Measurements from ENCODE around the gene ST6GALNAC3.

The ST6GALNAC3 gene

DNA sequence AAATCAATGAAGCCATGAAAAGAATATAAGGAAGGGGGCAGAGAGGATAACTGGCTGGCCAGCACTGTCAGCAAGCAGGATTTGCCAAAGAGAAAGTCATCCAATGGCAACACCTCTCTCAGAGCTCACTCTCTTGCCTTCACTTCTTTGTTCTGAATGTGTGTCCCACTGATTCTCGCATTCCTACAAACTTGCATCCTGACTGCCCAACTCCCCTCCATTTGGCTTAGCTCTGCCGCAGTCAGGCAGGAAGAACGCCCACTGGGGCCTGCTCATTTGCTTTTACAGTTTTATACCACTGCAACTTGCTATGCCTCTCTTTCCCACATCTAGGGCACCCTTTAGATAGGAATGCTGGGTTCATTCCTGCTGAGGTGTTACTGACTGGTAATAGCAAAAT lies 428.6 kb downstream of the ST6GALNAC3 start:
- in situ Hi-C loops (cut with HindIII; ENCODE audit: low pct_unique_long_range_greater_than_20kb, low sequenced_read_pairs): no loop called here
- no peak for DNase-seq (ENCODE audit: low read depth in 1 of 2, low spot score in 1 of 2)

DNA sequence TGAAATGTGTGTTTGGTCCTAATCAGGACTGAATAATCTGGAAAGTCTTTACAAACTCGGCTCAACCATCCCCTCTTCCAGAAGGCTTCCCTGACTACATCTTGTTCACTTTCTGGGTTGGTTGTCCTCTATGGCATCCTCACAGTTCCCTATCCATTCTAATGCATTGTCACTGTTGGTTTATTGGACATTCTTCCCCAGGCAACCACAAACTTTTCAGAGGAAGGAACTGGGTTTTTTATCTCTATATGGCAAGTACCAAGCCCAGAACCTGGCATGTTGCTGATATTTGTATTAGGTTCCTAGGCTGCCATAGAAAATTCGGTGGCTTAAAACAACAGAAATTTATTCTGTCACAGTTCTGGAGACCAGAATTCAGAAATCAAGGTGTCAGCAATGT lies 429.2 kb downstream of the ST6GALNAC3 start:
- DNase-seq (ENCODE audit: low read depth in 1 of 2, low spot score in 1 of 2): no peak
- no peak for TF ChIP-seq JUND (IDR thresholded peaks at IDR 0.05; ENCODE audit: low read depth)
- in situ Hi-C loops (cut with HindIII; ENCODE audit: low pct_unique_long_range_greater_than_20kb, low sequenced_read_pairs): no loop called here

More for the DNA sequence above, 428.6 kb downstream of the ST6GALNAC3 start:
- TF ChIP-seq JUND (IDR thresholded peaks at IDR 0.05; ENCODE audit: low read depth): no peak

DNA sequence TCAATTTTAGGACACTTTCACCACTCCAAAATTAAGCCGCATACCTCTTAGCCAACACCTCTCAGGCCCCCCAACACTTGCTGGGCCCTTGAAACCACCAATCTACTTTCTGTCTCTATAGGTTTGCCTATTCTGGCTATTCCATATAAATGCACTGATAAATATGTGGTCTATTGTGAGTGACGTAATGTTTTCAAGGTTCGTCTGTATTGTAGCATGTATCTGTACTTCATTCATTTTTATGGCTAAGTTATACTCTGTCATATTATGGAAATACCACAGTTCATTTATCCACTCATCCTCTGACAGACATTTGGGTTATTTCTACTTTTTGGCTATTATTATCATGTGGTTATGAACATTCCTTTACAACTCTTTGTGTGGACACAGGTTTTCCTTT lies 432.8 kb downstream of the ST6GALNAC3 start:
- no peak for TF ChIP-seq JUND (IDR thresholded peaks at IDR 0.05; ENCODE audit: low read depth)
- DNase-seq (ENCODE audit: low read depth in 1 of 2, low spot score in 1 of 2): no peak
- in situ Hi-C loops (cut with HindIII; ENCODE audit: low pct_unique_long_range_greater_than_20kb, low sequenced_read_pairs): no loop called here

DNA sequence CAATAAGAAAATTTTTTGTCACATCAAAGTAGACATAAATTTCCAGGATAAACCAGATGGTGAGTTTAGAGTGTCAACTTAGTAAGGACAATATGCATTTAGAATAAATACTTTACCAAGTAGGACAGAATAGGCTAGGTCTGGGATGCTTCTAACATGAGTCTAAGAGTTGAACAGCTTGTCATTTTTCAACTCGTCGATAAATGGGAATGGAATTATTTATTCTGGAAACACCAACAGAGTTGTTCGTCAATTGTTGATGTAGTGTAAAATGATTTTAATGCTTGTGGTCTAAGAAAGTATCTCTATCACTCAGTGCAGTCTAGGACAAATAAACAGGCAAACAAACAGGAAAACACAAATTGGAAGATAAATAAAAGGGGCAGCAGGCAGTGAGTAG lies 434.3 kb downstream of the ST6GALNAC3 start:
- in situ Hi-C loops (cut with HindIII; ENCODE audit: low pct_unique_long_range_greater_than_20kb, low sequenced_read_pairs): no loop called here
- DNase-seq (ENCODE audit: low read depth in 1 of 2, low spot score in 1 of 2): no peak
- no peak for TF ChIP-seq JUND (IDR thresholded peaks at IDR 0.05; ENCODE audit: low read depth)

DNA sequence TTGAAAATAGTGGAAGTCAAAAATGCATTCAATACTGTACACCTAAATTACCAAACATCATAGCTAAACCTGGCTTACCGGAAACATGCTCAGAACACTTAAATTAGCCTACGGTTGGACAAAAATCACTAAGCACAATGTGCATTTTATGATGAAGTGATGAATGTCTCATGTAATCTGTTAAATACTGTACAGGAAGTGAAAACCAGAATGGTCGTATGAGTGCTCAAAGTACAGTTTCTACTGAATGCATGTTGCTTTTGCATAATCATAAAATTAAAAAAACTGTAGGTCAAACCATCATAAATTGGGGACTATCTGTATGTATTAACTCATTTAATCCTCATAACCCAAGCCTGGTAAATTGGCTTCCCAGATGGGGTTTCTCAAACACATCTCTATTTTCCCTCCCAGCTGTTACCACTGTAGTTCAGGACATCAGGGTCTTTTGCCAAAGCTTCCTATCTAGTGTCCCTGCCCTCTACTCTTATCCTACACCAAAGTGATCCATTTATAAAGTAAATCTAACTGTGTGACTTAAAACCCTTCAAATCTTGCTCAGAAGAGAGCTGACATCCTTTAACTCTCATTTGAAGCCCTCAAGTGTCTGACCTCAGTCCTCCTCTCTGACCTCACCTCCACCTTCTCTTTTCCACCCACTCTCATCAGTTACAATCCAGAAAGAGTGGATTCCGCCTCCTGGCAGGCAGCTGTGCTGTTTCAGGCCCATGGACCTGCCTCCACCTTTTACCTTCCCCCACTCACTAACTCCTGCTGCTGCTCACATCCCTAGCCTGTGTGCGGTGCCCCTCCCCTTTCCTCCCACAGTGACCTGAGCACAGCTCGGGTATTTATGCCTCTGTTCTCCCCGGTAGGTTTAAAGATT lies 436.4 kb downstream of the ST6GALNAC3 start:
- TF ChIP-seq JUND (IDR thresholded peaks at IDR 0.05; ENCODE audit: low read depth): no peak
- DNase-seq (ENCODE audit: low read depth in 1 of 2, low spot score in 1 of 2): no peak
- in situ Hi-C loops (cut with HindIII; ENCODE audit: low pct_unique_long_range_greater_than_20kb, low sequenced_read_pairs): no loop called here

DNA sequence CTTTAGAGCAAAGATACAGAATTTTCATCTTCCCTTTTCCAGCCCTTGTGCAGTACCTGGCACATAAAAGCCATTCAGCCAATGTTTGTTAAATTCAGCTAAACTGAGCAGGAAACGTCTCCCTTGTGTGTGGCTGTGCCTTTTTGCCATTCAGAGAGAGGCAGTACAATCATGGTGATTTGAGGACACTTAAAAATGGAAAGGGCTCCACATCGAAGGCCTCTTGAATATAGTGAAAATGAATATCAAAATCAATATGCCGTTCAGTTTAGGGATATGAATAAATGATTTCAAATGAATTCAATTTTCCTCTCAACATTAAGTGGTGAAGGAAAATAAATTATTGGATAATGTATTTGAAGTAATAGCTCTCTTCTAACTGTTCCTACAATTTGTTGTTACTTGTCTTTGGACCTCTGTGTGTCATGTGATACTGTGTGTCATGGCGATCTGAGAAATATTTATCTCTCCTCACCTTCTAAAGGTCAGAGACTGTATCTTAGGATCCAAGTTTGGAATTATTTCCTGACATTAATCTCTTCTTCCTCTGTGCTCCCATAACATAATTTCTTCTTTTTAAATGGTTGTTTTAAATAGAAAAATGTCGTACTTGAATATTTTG lies 437.1 kb downstream of the ST6GALNAC3 start:
- DNase-seq (ENCODE audit: low read depth in 1 of 2, low spot score in 1 of 2): no peak
- in situ Hi-C loops (cut with HindIII; ENCODE audit: low pct_unique_long_range_greater_than_20kb, low sequenced_read_pairs): no loop called here

DNA sequence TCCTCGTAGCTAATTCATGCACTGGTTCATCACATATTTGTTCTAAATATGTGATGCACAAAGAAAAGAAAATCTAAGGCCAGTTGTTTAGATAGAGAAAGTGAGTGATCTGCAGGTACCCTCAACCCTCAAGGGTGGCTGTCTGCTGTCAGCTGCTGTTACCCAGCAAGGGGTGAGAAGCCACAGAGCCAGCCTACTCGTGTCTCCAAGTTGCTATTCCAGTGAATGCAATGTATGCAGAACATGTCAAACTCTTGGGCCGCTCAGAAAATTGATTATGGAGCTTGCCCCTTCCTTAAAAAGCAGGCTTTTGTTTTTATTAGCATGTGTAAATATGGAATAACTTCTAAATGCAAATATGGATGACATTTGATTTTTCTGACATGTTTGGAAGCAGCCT lies 456.4 kb downstream of the ST6GALNAC3 start:
- TF ChIP-seq JUND (IDR thresholded peaks at IDR 0.05; ENCODE audit: low read depth): no peak
- in situ Hi-C loops (cut with HindIII; ENCODE audit: low pct_unique_long_range_greater_than_20kb, low sequenced_read_pairs): no loop called here
- DNase-seq (ENCODE audit: low read depth in 1 of 2, low spot score in 1 of 2): no peak

More for the DNA sequence above, 437.1 kb downstream of the ST6GALNAC3 start:
- no peak for TF ChIP-seq JUND (IDR thresholded peaks at IDR 0.05; ENCODE audit: low read depth)

DNA sequence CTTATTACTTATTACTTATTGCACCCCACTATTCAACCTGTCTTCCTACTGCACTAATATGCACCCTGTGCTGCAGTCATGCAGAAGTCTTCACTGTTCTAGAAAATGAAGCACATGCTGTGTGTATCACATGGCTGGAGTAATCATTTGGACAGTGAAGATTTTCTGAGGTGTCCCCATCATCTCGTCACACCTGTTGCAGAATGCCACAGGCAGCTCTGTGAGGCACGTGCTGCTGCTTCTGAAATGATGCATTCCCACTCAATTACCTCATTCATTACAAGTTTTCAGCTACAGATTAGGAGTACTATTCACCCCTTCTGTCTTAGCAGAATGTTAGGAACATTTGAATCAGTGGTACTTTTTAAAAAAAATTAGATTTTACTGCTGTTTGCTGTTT lies 467.1 kb downstream of the ST6GALNAC3 start:
- no peak for TF ChIP-seq JUND (IDR thresholded peaks at IDR 0.05; ENCODE audit: low read depth)
- in situ Hi-C loops (cut with HindIII; ENCODE audit: low pct_unique_long_range_greater_than_20kb, low sequenced_read_pairs): no loop called here
- no peak for DNase-seq (ENCODE audit: low read depth in 1 of 2, low spot score in 1 of 2)

DNA sequence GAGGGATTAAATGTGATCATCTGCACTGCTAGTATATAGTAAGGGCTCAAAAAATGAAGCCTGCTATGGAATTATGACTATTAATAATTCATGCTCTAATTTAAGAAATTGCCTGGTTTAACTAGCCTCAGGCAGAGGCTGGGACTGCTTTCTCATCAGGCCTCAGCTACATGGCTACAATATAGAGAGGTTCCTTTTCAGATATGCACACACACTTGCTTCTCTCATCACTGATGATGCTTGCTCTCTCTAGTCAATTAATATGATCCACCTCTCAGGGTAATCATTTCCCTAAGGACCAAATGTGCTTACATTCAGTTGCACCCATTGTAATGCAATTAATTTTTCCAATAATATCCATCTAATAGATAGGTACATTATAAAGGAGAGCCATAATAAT lies 467.8 kb downstream of the ST6GALNAC3 start:
- in situ Hi-C loops (cut with HindIII; ENCODE audit: low pct_unique_long_range_greater_than_20kb, low sequenced_read_pairs): no loop called here

DNA sequence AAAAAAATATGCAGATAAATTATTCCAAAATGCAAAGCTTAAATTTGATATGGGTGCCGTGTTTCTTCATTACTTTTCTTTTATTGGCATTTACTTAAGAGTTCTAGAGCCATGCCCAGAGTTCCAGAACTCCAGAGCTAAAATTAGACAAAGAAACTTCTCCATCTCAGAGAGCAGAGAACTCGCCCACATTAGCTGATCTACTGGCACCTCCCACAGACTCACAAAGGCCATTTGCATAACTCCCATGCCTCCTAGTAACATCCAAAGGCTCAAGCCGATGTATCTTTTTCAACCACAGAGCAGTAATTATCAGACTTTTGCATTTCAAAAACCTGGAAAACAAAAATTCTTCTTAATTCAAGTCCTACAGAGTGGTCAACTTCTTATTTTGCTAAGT lies 468.9 kb downstream of the ST6GALNAC3 start:
- DNase-seq (ENCODE audit: low read depth in 1 of 2, low spot score in 1 of 2): no peak
- TF ChIP-seq JUND (IDR thresholded peaks at IDR 0.05; ENCODE audit: low read depth): no peak
- in situ Hi-C loops (cut with HindIII; ENCODE audit: low pct_unique_long_range_greater_than_20kb, low sequenced_read_pairs): no loop called here

More for the DNA sequence above, 467.8 kb downstream of the ST6GALNAC3 start:
- DNase-seq (ENCODE audit: low read depth in 1 of 2, low spot score in 1 of 2): no peak
- no peak for TF ChIP-seq JUND (IDR thresholded peaks at IDR 0.05; ENCODE audit: low read depth)

DNA sequence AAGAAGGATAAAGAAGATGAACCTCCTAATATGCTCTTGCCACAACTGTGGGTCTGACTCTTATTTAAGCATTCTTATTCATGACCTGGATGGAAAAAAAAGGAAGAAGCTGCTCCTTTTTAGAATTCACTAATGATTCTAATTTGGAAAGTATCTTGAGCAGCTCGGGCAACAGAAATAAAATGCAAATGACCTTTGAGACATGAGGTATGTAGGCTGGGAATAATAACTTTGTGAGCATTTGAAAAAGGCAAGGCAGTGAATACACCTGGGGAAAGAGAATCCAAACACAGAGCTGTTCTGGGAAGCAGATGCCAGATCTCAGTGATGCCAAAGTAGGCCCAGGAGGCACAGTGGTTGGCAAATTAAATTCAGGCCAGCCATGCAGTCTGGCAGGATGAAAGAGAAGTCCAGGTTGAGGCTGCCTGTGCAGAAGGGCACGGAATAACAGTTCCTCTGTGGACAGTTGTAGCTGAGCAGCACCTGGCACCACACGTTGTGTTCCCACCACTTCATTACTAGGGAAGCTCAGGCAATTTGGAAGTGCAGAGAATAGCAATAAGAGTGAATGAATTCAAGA lies 471.9 kb downstream of the ST6GALNAC3 start:
- in situ Hi-C loops (cut with HindIII; ENCODE audit: low pct_unique_long_range_greater_than_20kb, low sequenced_read_pairs): no loop called here
- DNase-seq (ENCODE audit: low read depth in 1 of 2, low spot score in 1 of 2): no peak
- TF ChIP-seq JUND (IDR thresholded peaks at IDR 0.05; ENCODE audit: low read depth): no peak

DNA sequence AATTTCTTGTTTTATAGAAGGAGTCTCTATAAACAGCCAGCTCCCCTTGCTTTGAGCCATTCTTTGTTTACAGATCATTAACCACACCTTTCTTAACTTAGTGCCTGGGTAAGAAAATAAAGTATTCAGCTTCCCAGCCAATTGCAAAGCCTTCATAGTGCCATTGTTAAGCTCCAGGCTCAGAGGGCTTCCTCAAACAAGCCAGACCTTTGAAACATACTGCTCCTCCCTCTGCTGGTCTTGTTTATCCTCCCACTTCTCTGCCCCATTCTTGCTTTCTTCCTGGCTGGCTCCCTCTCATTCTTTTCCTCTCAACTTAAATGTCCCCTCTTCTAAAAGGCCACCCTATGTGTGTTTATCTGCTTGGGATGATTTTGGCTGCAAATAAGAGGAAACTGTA lies 473.4 kb downstream of the ST6GALNAC3 start:
- no peak for DNase-seq (ENCODE audit: low read depth in 1 of 2, low spot score in 1 of 2)
- TF ChIP-seq JUND (IDR thresholded peaks at IDR 0.05; ENCODE audit: low read depth): no peak
- in situ Hi-C loops (cut with HindIII; ENCODE audit: low pct_unique_long_range_greater_than_20kb, low sequenced_read_pairs): no loop called here

DNA sequence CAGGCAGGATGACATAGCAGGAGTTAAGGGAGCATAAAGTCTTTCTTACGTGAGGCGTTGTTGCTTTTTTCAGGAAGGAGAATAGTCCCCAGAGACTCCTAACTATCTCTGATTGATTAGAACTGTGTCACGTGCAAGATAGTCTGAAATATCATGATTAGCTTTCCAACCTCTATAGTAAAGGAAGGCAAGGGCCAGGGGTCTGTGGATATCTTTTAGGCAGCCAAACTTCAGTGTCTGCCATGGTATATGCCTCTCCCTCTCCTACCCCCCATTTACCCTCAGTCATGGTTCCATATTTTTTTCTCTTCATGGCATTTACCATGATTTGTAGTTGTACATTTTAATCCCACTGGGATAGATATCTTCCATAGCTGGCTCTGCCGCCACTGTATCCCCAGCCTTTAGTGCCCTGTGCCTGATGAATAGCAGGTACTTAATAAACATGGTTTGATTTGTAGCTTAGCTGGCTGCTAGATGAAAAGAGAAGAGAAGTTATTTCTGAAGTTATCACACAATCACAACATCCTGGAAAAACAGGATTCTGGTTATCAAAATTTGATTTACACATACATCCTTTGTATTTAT lies 474.1 kb downstream of the ST6GALNAC3 start:
- no peak for TF ChIP-seq JUND (IDR thresholded peaks at IDR 0.05; ENCODE audit: low read depth)
- in situ Hi-C loops (cut with HindIII; ENCODE audit: low pct_unique_long_range_greater_than_20kb, low sequenced_read_pairs): no loop called here
- DNase-seq (ENCODE audit: low read depth in 1 of 2, low spot score in 1 of 2): no peak

All from T47D (cell line).